ENCODE results near the gene ATXN10. TPM values are rescaled to one million over a fixed set of nuclear protein-coding genes. Genes with fewer than 3 reads are reported as not detected.

The ATXN10 gene
- total RNA-seq, 1 donor from 2014 or later = 117 TPM

DNA sequence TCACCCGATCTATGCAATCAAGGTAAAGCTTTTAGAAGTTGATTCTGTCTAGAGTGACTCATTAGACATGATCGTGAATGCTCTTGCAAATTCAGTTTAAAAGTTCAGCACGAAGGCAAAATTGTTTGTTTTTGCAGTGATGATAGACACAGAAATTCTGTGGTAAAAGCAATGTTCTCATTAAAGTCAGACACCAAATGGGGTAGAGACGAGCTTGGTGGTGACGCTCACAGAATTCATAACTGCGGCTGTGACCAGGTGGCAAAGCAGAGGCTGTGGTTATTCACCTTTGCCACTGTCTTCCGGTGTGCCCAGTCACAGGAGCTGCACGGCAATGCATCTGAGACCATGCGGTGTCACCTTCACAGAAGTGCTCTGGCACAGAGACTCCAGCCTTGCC lies 221.9 kb downstream of the ATXN10 start:
- Mint-ChIP-seq H3K27me3 (ENCODE audit: low read depth) (peaks cover 8% of the 10 kb centered on the region), H3K36me3 (ENCODE audit: low read depth) (no peaks in the 10 kb centered on the region), H3K4me1 (ENCODE audit: low read depth) (no peaks in the 10 kb centered on the region), H3K4me3 (ENCODE audit: unreplicated experiment) (no peak overlapping the region), H3K27ac (ENCODE audit: unreplicated experiment) (no peak overlapping the region), H3K9me3 (ENCODE audit: low read depth) (no peaks in the 10 kb centered on the region)
- TF ChIP-seq, protein P1, sequence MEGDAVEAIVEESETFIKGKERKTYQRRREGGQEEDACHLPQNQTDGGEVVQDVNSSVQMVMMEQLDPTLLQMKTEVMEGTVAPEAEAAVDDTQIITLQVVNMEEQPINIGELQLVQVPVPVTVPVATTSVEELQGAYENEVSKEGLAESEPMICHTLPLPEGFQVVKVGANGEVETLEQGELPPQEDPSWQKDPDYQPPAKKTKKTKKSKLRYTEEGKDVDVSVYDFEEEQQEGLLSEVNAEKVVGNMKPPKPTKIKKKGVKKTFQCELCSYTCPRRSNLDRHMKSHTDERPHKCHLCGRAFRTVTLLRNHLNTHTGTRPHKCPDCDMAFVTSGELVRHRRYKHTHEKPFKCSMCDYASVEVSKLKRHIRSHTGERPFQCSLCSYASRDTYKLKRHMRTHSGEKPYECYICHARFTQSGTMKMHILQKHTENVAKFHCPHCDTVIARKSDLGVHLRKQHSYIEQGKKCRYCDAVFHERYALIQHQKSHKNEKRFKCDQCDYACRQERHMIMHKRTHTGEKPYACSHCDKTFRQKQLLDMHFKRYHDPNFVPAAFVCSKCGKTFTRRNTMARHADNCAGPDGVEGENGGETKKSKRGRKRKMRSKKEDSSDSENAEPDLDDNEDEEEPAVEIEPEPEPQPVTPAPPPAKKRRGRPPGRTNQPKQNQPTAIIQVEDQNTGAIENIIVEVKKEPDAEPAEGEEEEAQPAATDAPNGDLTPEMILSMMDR (IDR thresholded peaks at IDR 0.05) = no peak
- peak; percentile 44 for DNase-seq (ENCODE audit: low spot score)

Small RNAs within 50 kb of the gene (microRNA-seq; reads per million reads assigned to microRNA genes)
- not detected for gene MIR4762 (ENCODE audit: borderline number of aligned reads)

Other genes with a start within 250 kb of the ATXN10 start
- 127 to 186 TPM (median 183 TPM) in 3 replicates for gene FBLN1, start 169.0 kb upstream of the ATXN10 start, total RNA-seq